CD4-positive, alpha-beta T cell (primary cell): Measurements from ENCODE around the gene TMBIM1. TPM values are rescaled to one million over a fixed set of nuclear protein-coding genes. Genes with fewer than 3 reads are reported as not detected.
"Not testable (repeated sequence)": the region's sequence is repeated elsewhere in the genome, so short reads cannot be mapped to it uniquely, and the experiment has no call there.

ENCODE experiments used
- ATAC-seq: fragments of 200-7000 bp; cut with Tn5 transposase; one replicate; pipeline ENCODE4 v1.10.0; 2022; ENCODE audit warnings: mild to moderate bottlenecking; ENCODE audit not compliant: poor library complexity
- CTCF ChIA-PET: fragments of 350-600 bp; sonication (Branson Sonifier 250); formaldehyde crosslinking; loops from one replicate; lab custom pipeline; 2021; ENCODE audit warnings: antibody characterized with exemption, inconsistent platforms; lab: Charles Lee
- POLR2A ChIA-PET: fragments of 350-600 bp; sonication (Branson Sonifier 250); formaldehyde crosslinking; loops from one replicate; lab custom pipeline; 2021; ENCODE audit warnings: antibody characterized with exemption, inconsistent platforms; lab: Charles Lee
- DNase-seq, 14 experiments: peaks; one replicate each; pipeline ENCODE4 v3.0.0-alpha.2; 2013 to 2020; ENCODE audit warnings: mixed read lengths in 2 of 14
- H3K27ac ChIP-seq, 2 donors: one replicate each; pipeline versions ENCODE4 v1.5.1 to v1.7.0; 2013; ENCODE audit warnings: low read length in 2 of 2, low read depth in 1 of 2, mild to moderate bottlenecking in 1 of 2
- H3K27me3 ChIP-seq, 2 experiments: 1 replicate in 1 of 2; 2 replicates in 1 of 2; pipeline versions ENCODE4 v1.6.1 to v1.7.0; 2013; ENCODE audit warnings: low read length in 2 of 2, control low read depth in 1 of 2, mild to moderate bottlenecking in 1 of 2, moderate library complexity in 1 of 2; ENCODE audit not compliant: insufficient read depth in 2 of 2, control insufficient read depth in 1 of 2
- H3K36me3 ChIP-seq: one replicate; pipeline ENCODE4 v1.6.1; 2013; ENCODE audit warnings: low read length, control low read depth; ENCODE audit not compliant: insufficient read depth
- H3K4me1 ChIP-seq: one replicate; pipeline ENCODE4 v1.6.1; 2013; ENCODE audit warnings: low read length, control low read depth; ENCODE audit not compliant: insufficient read depth
- H3K4me3 ChIP-seq: one replicate; pipeline ENCODE4 v1.5.1; 2013; ENCODE audit warnings: mild to moderate bottlenecking, low read length, moderate library complexity
- H3K9me3 ChIP-seq, 2 experiments: 1 replicate in 1 of 2; 2 replicates in 1 of 2; pipeline versions ENCODE4 v1.6.1 to v1.7.0; 2013; ENCODE audit warnings: low read length in 2 of 2, mild to moderate bottlenecking in 2 of 2, control low read depth in 1 of 2, moderate library complexity in 1 of 2; ENCODE audit not compliant: control insufficient read depth in 1 of 2, insufficient read depth in 1 of 2
- H3K27ac Mint-ChIP-seq: one replicate; pipeline ENCODE4 v1.8.0; 2020; ENCODE audit warnings: mixed read lengths
- H3K27me3 Mint-ChIP-seq: one replicate; pipeline ENCODE4 v1.8.0; 2021; ENCODE audit warnings: mixed read lengths
- H3K36me3 Mint-ChIP-seq: one replicate; pipeline ENCODE4 v1.8.0; 2021; ENCODE audit warnings: low read depth, mixed read lengths
- H3K4me1 Mint-ChIP-seq: one replicate; pipeline ENCODE4 v1.8.0; 2021; ENCODE audit warnings: low read depth, mixed read lengths
- H3K4me3 Mint-ChIP-seq: one replicate; pipeline ENCODE4 v1.8.0; 2020; ENCODE audit warnings: mild to moderate bottlenecking, mixed read lengths
- H3K9me3 Mint-ChIP-seq: one replicate; pipeline ENCODE4 v1.8.0; 2020; ENCODE audit warnings: mixed read lengths
- intact Hi-C, 2 experiments: fragments of 100-400 bp; cut with DNase I in 1 of 2; cut with micrococcal nuclease in 1 of 2; formaldehyde crosslinking; loops; one replicate each; pipeline versions ENCODE4 v1.15.1 to v1.9.0; 2023 to 2025; cut with DNase I, micrococcal nuclease
- total RNA-seq, 174 experiments: library from RNA in 2 of 174; stranded (reverse) in 2 of 174; gene quantifications; one replicate each; pipeline ENCODE4 v1.2.3 and lab custom pipeline; 2021 to 2026
- TF ChIP-seq, protein P1 (sequence below): fragments of 200-600 bp; IDR thresholded peaks from one replicate; pipeline ENCODE4 v1.8.0; 2022; ENCODE audit warnings: antibody characterized with exemption, mild to moderate bottlenecking

The TMBIM1 gene
- total RNA-seq, 2 experiments from 2014 or later = 99.2 to 102 TPM

DNA sequence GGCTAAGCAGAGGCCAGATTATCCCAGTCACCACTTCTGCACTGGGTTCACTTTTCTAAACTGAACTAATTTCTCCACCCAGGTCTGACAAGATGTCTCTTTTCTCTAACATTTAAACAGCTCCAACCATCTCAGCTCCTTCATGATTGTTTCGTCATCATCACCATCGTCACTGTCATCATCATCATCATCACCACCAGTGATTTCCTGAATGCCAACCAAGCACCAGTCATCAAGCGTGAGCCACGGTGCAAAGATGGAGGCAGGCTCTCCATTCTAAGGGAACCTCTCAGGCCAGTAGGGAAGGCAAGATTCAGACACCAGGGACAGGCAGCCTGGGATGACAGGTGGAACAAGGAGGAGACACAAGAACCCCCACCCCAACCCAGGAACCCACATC, 25.5 kb upstream of the TMBIM1 start:
- Mint-ChIP-seq H3K4me1 (peaks cover 61% of the 10 kb centered on the region), H3K27me3 (no peaks in the 10 kb centered on the region), H3K27ac (peak overlapping the region; percentile 97), H3K9me3 (no peaks in the 10 kb centered on the region), H3K4me3 (no peak overlapping the region), H3K36me3 (peaks cover 4% of the 10 kb centered on the region)
- TF ChIP-seq, protein P1, sequence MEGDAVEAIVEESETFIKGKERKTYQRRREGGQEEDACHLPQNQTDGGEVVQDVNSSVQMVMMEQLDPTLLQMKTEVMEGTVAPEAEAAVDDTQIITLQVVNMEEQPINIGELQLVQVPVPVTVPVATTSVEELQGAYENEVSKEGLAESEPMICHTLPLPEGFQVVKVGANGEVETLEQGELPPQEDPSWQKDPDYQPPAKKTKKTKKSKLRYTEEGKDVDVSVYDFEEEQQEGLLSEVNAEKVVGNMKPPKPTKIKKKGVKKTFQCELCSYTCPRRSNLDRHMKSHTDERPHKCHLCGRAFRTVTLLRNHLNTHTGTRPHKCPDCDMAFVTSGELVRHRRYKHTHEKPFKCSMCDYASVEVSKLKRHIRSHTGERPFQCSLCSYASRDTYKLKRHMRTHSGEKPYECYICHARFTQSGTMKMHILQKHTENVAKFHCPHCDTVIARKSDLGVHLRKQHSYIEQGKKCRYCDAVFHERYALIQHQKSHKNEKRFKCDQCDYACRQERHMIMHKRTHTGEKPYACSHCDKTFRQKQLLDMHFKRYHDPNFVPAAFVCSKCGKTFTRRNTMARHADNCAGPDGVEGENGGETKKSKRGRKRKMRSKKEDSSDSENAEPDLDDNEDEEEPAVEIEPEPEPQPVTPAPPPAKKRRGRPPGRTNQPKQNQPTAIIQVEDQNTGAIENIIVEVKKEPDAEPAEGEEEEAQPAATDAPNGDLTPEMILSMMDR = no peak
- CTCF ChIA-PET = no interaction called here
- DNase-seq = peak in 1 of 14 experiments; percentile 46
- Histone ChIP-seq H3K4me1 (peaks cover 53% of the 10 kb centered on the region), H3K27me3 (no peaks in the 10 kb centered on the region), H3K9me3 (no peaks in the 10 kb centered on the region), H3K36me3 (no peaks in the 10 kb centered on the region), H3K27ac (no peak overlapping the region), H3K4me3 (no peak overlapping the region)
- POLR2A ChIA-PET = interaction anchor here (0.9 to 3.1 kb wide), 6 partner anchors 27 to 101 kb away, joined by 3 to 16 read pairs (median 4); partner anchors contain the start of genes AAMP, CATIP and PNKD
- ATAC-seq = no peak
- intact Hi-C loops = loop anchor here in 1 of 2 experiments (2.0 kb wide), 2 partner anchors 17 to 27 kb away; no protein-coding TSS in a partner anchor

DNA sequence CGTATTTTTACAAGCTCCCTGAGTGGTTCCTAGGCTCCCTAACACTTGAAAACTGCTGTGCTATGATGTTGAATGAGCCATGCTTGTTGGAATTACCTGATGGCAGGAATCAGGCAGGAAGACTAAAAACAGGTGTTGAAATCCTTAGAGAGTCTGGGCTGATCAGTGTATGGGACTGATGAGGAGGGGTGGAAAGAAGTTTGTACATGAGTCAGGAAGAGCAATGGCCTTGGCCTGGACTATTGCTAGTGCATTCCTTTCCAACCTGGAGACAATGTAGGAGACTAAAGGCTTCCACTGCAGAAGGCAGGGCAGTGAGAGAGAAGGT, 25.0 kb upstream of the TMBIM1 start:
- TF ChIP-seq, protein P1 = no peak
- Mint-ChIP-seq H3K27me3 (no peaks in the 10 kb centered on the region), H3K4me1 (peaks cover 56% of the 10 kb centered on the region), H3K4me3 (peak overlapping the region; percentile 40), H3K27ac (peak overlapping the region; percentile 97), H3K36me3 (peaks cover 4% of the 10 kb centered on the region), H3K9me3 (no peaks in the 10 kb centered on the region)
- ChIA-PET POLR2A (interaction anchor here (0.6 to 3.1 kb wide), 8 partner anchors 15 to 101 kb away, joined by 3 to 23 read pairs (median 6); partner anchors contain the start of genes AAMP, CATIP and PNKD), CTCF (interaction anchor here (2.0 to 2.1 kb wide), 2 partner anchors 16 to 79 kb away, joined by 6 to 10 read pairs; no protein-coding TSS in a partner anchor)
- intact Hi-C loops = loop anchor here in 1 of 2 experiments (2.0 kb wide), 2 partner anchors 16 to 26 kb away; no protein-coding TSS in a partner anchor
- Histone ChIP-seq H3K27ac (peak overlapping the region; percentile 60 to 67), H3K27me3 (no peaks in the 10 kb centered on the region), H3K4me1 (peaks cover 47% of the 10 kb centered on the region), H3K36me3 (no peaks in the 10 kb centered on the region), H3K9me3 (no peaks in the 10 kb centered on the region), H3K4me3 (no peak overlapping the region)
- no peak for ATAC-seq
- no peak for DNase-seq

DNA sequence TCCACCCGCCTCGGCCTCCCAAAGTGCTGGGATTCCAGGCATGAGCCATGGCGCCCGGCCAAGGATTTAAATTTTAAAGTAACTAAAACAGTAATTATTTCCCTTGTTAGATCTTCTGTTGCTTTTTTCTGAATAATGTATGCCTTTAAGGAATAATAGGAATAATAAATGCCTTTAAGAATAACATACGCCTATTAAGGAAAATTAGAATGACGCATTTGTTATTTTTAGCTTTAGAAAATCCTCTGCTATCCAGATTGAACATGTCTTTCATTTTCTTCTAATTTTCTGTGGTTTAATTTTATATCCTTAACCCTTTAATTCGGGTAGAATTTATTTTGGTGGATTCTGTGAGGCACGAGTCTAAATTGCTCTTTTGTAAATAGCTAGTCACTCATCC, 23.1 kb upstream of the TMBIM1 start:
- no peaks in the 10 kb centered on the region for H3K36me3 ChIP-seq
- ATAC-seq (no peak), DNase-seq (no peak)
- Mint-ChIP-seq H3K4me3 (no peak overlapping the region), H3K27me3 (no peaks in the 10 kb centered on the region), H3K36me3 (peaks cover 4% of the 10 kb centered on the region), H3K27ac (peak overlapping the region; percentile 97), H3K4me1 (peaks cover 45% of the 10 kb centered on the region), H3K9me3 (no peaks in the 10 kb centered on the region)
- no peak overlapping the region for H3K4me3 ChIP-seq
- H3K4me1 ChIP-seq = peaks cover 34% of the 10 kb centered on the region
- no peaks in the 10 kb centered on the region for H3K27me3 ChIP-seq
- ChIA-PET POLR2A (interaction anchor here (0.6 to 3.1 kb wide), 6 partner anchors 14 to 309 kb away, joined by 3 to 23 read pairs (median 6); partner anchors contain the start of genes AAMP and PNKD), CTCF (interaction anchor here (1.2 to 2.1 kb wide), 2 partner anchors 24 to 81 kb away, joined by 4 to 10 read pairs; partner anchors contain the start of gene TMBIM1)
- no peaks in the 10 kb centered on the region for H3K9me3 ChIP-seq
- intact Hi-C loops = no loop called here
- TF ChIP-seq, protein P1 = no peak
- H3K27ac ChIP-seq = peak overlapping the region; percentile 17 to 52

DNA sequence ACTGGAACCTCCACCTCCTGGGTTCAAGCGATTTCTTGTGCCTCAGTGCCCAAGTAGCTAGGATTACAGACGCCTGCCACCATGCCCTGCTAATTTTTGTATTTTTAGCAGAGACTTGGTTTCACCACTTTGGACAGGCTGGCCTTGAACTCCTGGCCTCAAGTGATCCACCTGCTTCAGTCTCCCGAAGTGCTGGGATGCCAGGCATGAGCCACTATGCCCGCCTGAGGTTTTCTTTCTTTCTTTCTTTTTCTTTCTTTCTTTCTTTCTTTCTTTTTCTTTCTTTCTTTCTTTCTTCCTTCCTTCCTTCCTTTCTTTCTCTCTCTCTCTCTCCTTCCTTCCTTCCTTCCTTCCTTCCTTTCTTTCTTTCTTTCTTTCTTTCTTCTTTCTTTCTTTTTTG, 22.5 kb upstream of the TMBIM1 start:
- POLR2A ChIA-PET = interaction anchor here (0.6 to 2.7 kb wide), 4 partner anchors 19 to 310 kb away, joined by 3 to 23 read pairs (median 6); no protein-coding TSS in a partner anchor
- H3K36me3 ChIP-seq, H3K27me3 ChIP-seq, H3K36me3 Mint-ChIP-seq, H3K27me3 Mint-ChIP-seq, intact Hi-C loops, H3K4me3 ChIP-seq, DNase-seq, H3K27ac ChIP-seq, H3K9me3 ChIP-seq, H3K9me3 Mint-ChIP-seq, ATAC-seq, H3K4me3 Mint-ChIP-seq, CTCF ChIA-PET: not testable (repeated sequence)
- peaks cover 40% of the 10 kb centered on the region for H3K4me1 Mint-ChIP-seq
- H3K4me1 ChIP-seq = peaks cover 32% of the 10 kb centered on the region
- H3K27ac Mint-ChIP-seq = peak overlapping the region; percentile 97
